Tibial artery (tissue), 4 donors: ENCODE data around the gene RFX4.
A peak's percentile ranks its signal among the peaks of the same experiment; 100 is the strongest.

ENCODE experiments used
- DNase-seq, 2 donors: peaks; one replicate each; pipeline ENCODE4 v3.0.0-alpha.2; 2019
- H3K27ac ChIP-seq, 2 donors: fragments of 200-600 bp; sonication (generic) in 1 of 2; 1 replicate in 1 of 2; 2 replicates in 1 of 2; pipeline ENCODE4 v1.5.1; 2018 to 2019; ENCODE audit warnings: mild to moderate bottlenecking in 1 of 2
- H3K27me3 ChIP-seq, 2 donors: fragments of 200-600 bp; sonication (generic) in 1 of 2; one replicate each; pipeline versions ENCODE4 v1.5.1 to v1.6.0; 2016 to 2019
- H3K36me3 ChIP-seq, 3 donors: fragments of 200-600 bp; sonication (generic) in 2 of 3; one replicate each; pipeline ENCODE4 v1.5.1; 2016 to 2019; ENCODE audit warnings: mild to moderate bottlenecking in 2 of 3
- H3K4me1 ChIP-seq, 4 donors: fragments of 200-600 bp; sonication (generic) in 2 of 4; 1 replicate in 3 of 4; 2 replicates in 1 of 4; pipeline ENCODE4 v1.5.1; 2016 to 2019
- H3K4me3 ChIP-seq, 2 donors: fragments of 200-600 bp; sonication (generic) in 1 of 2; 1 replicate in 1 of 2; 2 replicates in 1 of 2; pipeline ENCODE4 v1.5.1; 2018 to 2019; ENCODE audit warnings: mild to moderate bottlenecking in 2 of 2
- H3K9me3 ChIP-seq, 3 donors: fragments of 200-600 bp; sonication (generic) in 1 of 3; one replicate each; pipeline ENCODE4 v1.5.1; 2016 to 2019
- CTCF ChIP-seq, 2 experiments: fragments of 200-600 bp in 1 of 2; fragments of 450-650 bp in 1 of 2; IDR thresholded peaks; one replicate each; pipeline ENCODE4 v1.5.1; 2017 to 2019; ENCODE audit warnings: antibody characterized with exemption in 2 of 2, mild to moderate bottlenecking in 1 of 2, moderate library complexity in 1 of 2
- intact Hi-C: fragments of 100-400 bp; cut with DNase I; formaldehyde crosslinking; loops from one replicate; pipeline ENCODE4 v1.15.0; 2023; ENCODE audit warnings: low total_unique reads

Gene RFX4

GRCh38 chr12:106585521-106586277 lies 2.9 kb downstream of the RFX4 start:
- TF ChIP-seq CTCF (IDR thresholded peaks at IDR 0.05), result no peak
- Histone ChIP-seq H3K4me1 (peaks cover 0 to 70% (median 58%) of the 10 kb centered on the region in 4 donors), H3K4me3 (peak overlapping the region in 1 of 2 donors; percentile 21), H3K9me3 (no peaks in the 10 kb centered on the region), H3K36me3 (no peaks in the 10 kb centered on the region), H3K27me3 (peaks cover under 1 to 98% of the 10 kb centered on the region in 2 donors), H3K27ac (no peak overlapping the region)
- no peak for DNase-seq
- intact Hi-C loops, result loop anchor here (10.0 kb wide), 1 partner anchor 1189 kb away; the partner anchor contains the start of gene ASCL4

DNA sequence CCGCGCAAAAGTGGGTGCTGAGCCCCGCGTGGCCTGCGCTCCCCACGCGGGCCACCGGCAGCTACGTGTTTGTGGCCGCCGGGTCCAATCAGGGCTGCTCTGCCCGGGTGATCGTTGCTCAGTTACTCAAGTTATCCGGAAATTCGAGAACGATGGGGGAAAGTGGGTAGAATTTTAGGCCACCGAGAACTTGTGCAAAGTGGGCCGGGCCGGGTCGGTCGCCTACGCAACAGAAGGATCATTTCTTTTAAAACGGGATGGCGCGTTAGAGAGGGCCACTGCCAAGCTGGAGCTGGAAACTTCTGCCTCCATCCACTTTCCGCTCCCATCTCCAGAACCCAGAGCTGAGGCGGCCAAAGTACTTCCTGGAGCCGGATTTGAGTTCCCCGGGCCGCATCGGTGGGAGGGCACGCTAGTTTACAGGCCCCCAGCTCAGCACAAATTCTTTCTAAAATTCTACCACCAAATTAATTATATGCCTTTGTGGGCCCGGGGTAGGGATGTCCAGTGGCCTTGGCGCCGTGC lies 3.5 kb downstream of the RFX4 start:
- TF ChIP-seq CTCF (IDR thresholded peaks at IDR 0.05), result no peak
- H3K9me3 ChIP-seq, result no peaks in the 10 kb centered on the region
- DNase-seq, result no peak
- H3K27ac ChIP-seq, result no peak overlapping the region
- peak overlapping the region in 1 of 2 donors; percentile 21 for H3K4me3 ChIP-seq
- peaks cover 0 to 93% of the 10 kb centered on the region in 2 donors for H3K27me3 ChIP-seq
- intact Hi-C loops, result loop anchor here (10.0 kb wide), 1 partner anchor 1188 kb away; the partner anchor contains the start of gene ASCL4
- no peaks in the 10 kb centered on the region for H3K36me3 ChIP-seq
- H3K4me1 ChIP-seq, result peaks cover 0 to 64% (median 51%) of the 10 kb centered on the region in 4 donors

- H3K27ac ChIP-seq, result no peak overlapping the region
- no peak for DNase-seq
- no peak overlapping the region for H3K4me3 ChIP-seq
- H3K4me1 ChIP-seq, result peaks cover 0 to 56% (median 45%) of the 10 kb centered on the region in 4 donors
- peaks cover 0 to 91% of the 10 kb centered on the region in 2 donors for H3K27me3 ChIP-seq
- intact Hi-C loops, result loop anchor here (10.0 kb wide), 1 partner anchor 1188 kb away; the partner anchor contains the start of gene ASCL4
- no peak for TF ChIP-seq CTCF (IDR thresholded peaks at IDR 0.05)
- no peaks in the 10 kb centered on the region for H3K36me3 ChIP-seq
- H3K9me3 ChIP-seq, result no peaks in the 10 kb centered on the region
Measured at GRCh38 chr12:106586803-106587684, 4.2 kb downstream of the RFX4 start.

DNA sequence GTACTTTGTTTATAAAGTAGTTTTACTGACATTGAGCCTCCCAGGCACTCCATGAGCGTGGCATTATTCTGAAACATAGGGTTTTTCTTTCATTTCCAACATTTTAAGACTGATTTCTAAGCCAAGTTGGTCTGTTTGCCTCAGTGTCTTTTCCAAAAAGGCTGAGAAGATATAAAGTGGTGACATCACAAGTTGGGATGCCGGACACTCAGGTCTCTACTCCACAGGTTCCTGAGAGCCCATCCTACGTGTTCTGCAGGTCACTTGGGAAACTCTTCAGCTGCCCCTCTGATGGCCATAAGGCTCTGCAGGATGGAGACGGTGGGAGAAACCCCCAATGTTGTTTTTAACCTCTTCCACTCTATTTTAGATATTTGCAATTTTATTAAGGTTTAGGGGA lies 6.0 kb downstream of the RFX4 start:
- intact Hi-C loops, result loop anchor here (10.0 kb wide), 1 partner anchor 1186 kb away; the partner anchor contains the start of gene ASCL4
- Histone ChIP-seq H3K27me3 (peaks cover 0 to 75% of the 10 kb centered on the region in 2 donors), H3K4me1 (peaks cover 0 to 40% (median 28%) of the 10 kb centered on the region in 4 donors)

More for the DNA sequence above, 6.0 kb downstream of the RFX4 start:
- Histone ChIP-seq H3K27ac (no peak overlapping the region), H3K9me3 (no peaks in the 10 kb centered on the region), H3K4me3 (no peak overlapping the region), H3K36me3 (no peaks in the 10 kb centered on the region)
- no peak for TF ChIP-seq CTCF (IDR thresholded peaks at IDR 0.05)
- no peak for DNase-seq
